Kidney glomerular epithelial cell (primary cell): ENCODE results near the gene EIF1B.

Experiments used
- DNase-seq: peaks from one replicate; lab custom pipeline; 2025; lab: John Stamatoyannopoulos, UW

Gene EIF1B

GRCh38 chr3:40308725-40309417 lies 636 bp upstream of the EIF1B start:
- no peak for DNase-seq

GRCh38 chr3:40309925-40310695 lies 603 bp downstream of the EIF1B start:
- no peak for DNase-seq

- no peak for DNase-seq
Observed at GRCh38 chr3:40310705-40311104, 1.2 kb downstream of the EIF1B start.

GRCh38 chr3:40312661-40313226 lies 3.2 kb downstream of the EIF1B start:
- DNase-seq = no peak

GRCh38 chr3:40313975-40314860 lies 4.7 kb downstream of the EIF1B start:
- no peak for DNase-seq

- DNase-seq = peak; percentile 60
Observed at GRCh38 chr3:40317061-40317855, 7.8 kb downstream of the EIF1B start.

- DNase-seq = no peak
Observed at GRCh38 chr3:40321818-40322217, 12.3 kb downstream of the EIF1B start.

- DNase-seq = no peak
Observed at GRCh38 chr3:40323946-40324345, 14.4 kb downstream of the EIF1B start.

- no peak for DNase-seq
Observed at GRCh38 chr3:40324621-40325020, 15.1 kb downstream of the EIF1B start.

- DNase-seq = no peak
Observed at GRCh38 chr3:40325465-40325864, 16.0 kb downstream of the EIF1B start.

- no peak for DNase-seq
Observed at GRCh38 chr3:40328374-40328773, 18.9 kb downstream of the EIF1B start.

- DNase-seq = no peak
Observed at GRCh38 chr3:40329071-40329470, 19.6 kb downstream of the EIF1B start.

GRCh38 chr3:40332684-40333083 lies 23.2 kb downstream of the EIF1B start:
- DNase-seq = no peak

GRCh38 chr3:40333416-40333815 lies 23.9 kb downstream of the EIF1B start:
- no peak for DNase-seq

GRCh38 chr3:40333852-40334251 lies 24.3 kb downstream of the EIF1B start:
- no peak for DNase-seq

GRCh38 chr3:40336101-40336500 lies 26.6 kb downstream of the EIF1B start:
- no peak for DNase-seq

GRCh38 chr3:40336511-40337135 lies 27.1 kb downstream of the EIF1B start:
- no peak for DNase-seq

- no peak for DNase-seq
Observed at GRCh38 chr3:40337136-40338108, 27.9 kb downstream of the EIF1B start.

- no peak for DNase-seq
Observed at GRCh38 chr3:40339871-40340270, 30.4 kb downstream of the EIF1B start.
